Measurements from ENCODE around the gene NOL12.
"Not testable (repeated sequence)": the region's sequence is repeated elsewhere in the genome, so short reads cannot be mapped to it uniquely, and the experiment has no call there.

Gene NOL12

DNA sequence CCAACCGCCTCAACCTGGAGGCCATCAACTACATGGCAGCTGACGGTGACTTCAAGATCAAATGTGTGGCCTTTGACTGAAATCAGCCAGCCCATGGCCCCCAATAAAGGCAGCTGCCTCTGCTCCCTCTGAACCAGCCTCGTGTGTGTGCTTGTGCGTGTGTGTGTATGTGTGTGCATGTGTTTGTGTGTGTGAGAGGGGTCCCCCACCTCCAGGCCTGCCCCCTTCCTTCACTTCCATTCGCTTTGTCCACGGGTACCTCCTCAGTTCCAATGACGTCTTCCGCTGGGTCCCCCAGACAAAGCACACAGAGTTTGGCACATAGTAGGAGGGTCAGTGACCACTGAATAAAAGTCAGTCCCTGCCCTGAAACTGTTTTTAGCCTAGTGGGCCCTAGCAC, 6.5 kb upstream of the NOL12 start:
- no peak for DNase-seq (ENCODE audit: low read depth)

DNA sequence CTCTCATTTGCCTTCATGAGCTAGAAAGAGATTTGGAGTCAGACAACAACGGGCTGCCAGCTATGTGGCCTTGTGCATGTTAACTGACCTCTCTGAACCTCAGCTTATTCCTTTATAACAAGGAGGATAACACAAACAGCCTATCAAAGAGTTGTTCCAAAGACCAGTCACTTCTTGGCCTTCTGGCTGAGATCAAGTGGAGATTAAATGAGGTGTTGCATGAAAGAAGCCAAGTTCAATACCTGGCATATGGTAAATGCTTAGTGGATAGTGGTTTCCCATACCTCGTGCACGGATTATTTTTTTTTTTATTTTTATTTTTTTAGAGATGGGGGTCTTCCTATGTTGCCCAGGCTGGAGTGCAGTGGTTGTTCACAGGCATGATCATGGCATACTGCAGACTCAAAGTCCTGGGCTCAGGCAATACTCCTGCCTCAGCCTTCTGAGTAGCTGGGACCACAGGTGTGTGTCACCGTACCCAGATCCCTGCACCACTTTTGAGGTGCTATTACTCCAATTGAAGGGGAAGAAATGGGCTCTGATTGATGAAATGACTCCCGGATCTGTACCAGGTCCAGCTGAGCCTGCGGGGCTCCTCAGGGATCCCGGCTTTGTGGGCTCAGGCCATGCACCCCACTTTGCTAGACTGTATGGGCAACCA, 5.8 kb upstream of the NOL12 start:
- DNase-seq (ENCODE audit: low read depth) = peak; percentile 50

DNA sequence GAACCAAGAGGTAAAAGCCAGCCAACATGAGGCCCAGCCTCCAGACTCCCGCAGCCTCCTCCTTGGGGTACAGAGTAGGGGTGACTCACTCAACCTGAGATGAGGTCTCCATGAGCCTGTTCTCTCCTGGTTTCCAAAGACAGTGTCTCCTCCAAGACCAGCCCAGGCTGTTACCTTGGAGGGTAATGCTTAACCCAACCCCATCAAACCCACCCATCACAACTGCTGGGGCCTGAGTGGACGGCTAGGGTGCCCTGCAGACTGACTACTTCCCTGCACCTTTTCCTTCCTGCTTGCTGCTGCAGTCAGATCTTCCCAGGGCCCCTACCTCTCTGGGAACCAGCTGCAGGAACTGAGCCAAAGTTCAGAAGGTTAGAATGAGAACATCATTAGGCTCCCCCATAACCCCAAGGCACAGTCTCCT, 5.1 kb upstream of the NOL12 start:
- DNase-seq (ENCODE audit: low read depth) = peak; percentile 74

DNA sequence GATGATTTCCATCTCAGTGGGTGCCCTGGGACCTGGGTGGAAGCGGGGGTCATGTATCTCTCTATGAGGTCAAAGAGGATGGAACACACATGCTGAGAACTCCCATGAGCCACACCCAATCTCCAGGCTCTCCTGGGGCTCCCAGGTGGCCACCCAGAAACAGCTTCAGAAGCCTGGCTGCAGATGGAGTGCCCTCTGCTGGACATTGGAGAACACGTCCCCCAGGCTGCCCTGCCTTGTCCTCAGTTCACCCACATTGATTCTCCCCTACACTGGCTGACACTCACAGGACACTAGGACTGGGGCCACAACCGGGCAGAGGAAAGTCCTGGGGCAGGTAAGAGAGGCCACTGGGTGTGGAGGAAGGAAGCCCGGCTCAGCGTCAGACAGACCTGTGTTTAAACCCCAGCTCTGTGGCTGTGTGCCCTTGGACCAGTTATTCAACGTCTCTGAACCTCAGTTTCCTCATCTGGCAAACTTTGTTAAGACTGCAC, 4.5 kb upstream of the NOL12 start:
- DNase-seq (ENCODE audit: low read depth) = peak; percentile 88

DNA sequence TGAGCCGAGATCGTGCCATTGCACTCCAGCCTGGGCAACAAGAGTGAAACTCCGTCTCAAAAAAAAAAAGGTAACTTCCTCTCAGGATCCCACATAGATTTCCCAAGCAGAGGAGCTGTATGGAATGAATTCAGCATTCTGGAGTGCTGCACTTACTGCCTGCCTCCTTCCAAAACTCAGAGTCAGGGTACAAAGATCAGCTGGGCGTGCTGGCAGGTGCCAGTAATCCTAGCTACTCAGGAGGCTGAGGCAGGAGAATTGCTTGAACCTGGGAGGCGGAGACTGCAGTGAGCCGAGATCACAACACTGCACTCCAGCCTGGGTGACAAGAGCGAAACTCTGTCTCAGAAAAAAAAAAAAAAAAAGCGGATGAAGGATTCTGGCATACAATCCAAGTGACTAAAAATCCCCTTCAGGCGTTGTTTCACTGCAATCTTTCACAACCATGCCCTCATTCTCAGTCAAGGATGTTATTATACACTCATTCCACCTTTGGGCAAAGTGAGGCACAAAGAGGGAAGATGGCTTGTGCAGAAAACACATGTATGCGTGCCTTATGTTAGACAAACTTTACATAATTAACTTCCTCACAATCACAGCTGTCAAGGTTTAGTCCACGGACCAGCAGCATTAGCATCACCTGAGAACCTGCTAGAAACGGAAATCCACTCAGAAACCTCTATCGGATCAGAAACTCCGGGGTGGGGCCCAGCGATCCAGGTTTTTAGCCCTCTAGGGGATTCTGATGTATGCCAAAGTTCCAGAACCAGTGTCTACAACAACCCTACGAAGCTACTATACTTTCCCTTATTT, 1.1 kb upstream of the NOL12 start:
- DNase-seq (ENCODE audit: low read depth) = peak; percentile 30

DNA sequence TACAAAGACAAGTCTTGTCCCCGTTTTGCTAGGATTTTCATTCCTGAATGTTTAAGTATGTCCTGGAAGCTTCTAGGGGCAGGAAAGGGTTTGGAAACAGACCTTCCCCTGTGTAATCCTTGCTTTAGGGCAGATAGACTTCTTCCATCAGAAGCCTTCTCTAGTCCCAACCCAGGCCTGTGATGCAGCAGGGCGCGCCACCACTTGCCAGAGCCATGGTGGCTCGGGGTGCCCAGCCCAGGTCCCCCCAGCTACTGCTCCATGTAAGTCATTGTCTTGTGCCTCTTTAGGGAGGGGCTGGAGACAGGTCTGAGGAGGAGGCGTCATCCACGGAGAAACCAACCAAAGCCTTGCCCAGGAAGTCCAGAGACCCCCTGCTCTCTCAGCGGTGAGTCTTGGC, 4.3 kb downstream of the NOL12 start:
- no peak for DNase-seq (ENCODE audit: low read depth)

DNA sequence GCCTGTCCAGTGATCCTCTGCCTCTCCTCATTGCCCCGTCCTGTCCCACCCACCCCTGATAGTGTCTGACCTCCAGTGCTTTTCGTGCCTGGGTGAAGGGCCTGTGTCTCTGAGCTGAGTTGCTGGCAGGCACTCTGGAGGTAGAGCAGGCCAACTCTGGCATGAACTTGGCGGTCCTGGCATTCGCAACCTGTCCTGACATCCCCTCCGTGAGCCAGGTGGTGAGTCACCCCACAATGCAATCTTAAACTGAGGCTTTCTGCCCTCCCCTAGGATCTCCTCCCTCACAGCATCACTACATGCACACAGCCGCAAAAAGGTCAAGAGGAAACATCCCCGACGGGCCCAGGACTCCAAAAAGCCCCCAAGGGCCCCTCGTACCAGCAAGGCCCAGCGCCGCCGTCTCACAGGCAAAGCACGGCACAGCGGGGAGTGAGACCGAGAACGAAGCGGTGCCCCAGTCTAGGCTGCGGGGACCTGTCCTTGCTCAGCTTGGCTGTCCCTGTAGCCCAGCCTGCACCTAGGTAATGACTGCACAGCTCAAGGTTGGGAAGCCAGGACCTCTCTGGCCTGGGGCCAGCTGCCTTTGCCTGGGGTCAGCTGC, 4.9 kb downstream of the NOL12 start:
- no peak for DNase-seq (ENCODE audit: low read depth)

DNA sequence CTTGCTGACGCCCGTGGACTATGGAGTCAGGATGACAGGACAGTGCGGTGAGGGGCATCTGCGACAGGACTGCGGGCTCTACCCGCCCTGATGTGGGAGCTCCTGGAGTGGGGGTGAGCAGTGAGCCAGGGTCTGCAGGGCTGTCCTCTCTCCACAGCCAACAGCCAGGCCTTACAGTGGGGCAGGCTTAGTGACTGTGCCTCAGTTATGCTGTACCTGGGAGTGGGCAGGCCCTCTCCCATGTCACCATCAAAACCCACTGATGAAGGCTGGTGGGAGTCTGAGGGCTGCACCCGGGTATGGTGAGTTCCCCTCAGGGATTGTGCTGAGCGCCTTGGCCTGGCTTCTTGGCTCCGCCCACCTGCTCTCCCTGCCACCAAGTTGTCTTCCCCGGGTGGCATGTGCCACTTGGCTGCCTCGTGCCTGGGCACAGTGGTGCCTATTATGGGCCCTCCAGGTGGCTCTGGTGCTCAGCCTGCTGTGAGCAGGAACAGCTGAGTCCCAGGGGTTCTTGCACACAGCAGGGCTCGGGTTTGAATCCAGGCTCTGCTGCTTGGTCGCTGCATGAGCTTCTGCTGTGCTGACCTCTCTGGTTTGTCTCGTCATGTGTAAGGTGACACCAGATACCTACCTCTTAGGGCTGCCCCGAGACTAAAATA, 6.6 kb downstream of the NOL12 start:
- DNase-seq (ENCODE audit: low read depth) = no peak

DNA sequence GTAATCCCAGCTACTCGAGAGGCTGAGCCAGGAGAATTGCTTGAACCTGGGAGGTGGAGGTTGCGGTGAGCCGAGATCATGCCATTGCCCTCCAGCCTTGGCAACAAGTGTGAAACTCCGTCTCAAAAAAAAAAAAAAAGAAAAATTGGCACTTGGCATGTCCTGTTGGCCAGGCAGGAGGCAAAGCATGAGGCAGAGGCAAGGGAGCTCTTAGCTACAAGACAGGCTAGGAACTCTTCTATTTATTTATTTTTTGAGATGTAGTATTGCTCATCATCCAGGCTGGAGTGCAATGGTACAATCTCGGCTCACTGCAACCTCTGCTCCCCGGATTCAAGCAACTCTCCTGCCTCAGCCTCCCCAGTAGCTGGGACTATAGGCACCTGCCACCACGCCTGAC, 8.0 kb downstream of the NOL12 start:
- DNase-seq (ENCODE audit: low read depth) = not testable (repeated sequence)

DNA sequence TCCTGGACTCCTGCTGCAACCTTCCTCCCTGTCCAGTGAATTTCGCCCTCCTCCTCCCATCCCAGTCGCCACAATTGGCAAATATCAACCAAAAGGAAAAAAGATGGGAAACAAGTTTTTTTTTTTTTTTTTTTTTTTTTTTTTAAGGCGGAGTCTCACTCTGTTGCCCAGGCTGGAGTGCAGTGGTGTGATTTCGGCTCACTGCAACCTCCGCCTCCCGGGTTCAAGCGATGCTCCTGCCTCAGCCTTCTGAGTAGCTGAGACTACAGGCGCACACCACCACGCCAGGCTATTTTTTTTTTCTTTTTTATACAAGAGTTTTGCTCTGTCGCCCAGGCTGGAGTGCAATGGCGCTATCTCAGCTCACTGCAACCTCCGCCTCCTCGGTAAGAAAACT, 10.1 kb downstream of the NOL12 start:
- not testable (repeated sequence) for DNase-seq (ENCODE audit: low read depth)

DNA sequence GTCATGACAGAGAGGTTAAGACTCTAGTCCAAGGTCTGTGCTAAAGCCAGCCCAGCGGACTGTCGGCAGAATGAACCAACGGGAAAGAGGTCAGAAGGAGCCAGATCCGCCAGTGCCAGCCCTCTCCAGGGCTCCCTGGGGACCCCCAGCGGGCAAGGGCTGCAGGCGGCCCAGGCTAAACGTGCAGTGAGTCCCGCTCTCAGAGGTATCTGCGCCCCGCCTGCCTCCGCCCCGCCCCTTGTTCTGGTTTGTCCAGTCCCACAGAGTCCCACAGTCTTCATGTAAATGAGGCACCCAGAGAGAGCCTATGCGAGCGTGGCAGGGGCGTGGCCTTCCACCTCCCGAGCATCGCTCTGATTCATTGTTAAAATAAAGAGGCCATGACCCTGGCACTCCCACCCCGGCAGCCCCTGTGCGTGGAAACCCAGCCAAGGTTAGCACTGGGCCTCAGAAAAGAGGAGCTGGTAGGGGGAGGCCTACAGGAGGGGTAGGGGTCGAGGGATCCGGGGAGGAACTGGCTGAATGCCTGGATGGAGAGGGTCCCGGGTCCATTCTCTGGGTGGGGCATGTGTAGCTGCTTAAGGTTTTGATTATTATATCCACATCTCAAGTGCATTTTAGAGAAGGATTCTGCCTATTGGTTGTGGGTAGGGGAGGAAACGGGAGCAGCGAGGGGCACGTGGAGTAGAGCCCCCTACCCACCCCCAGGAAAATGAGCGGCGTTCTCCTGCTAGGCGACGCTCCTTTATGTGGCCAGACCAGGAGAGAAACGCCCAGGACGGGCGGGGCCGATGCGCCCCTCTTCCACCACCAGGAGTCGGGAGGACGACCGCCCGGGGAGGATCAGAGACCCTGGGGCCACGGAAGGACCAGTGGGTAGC, 10.8 kb downstream of the NOL12 start, which contains the start of gene TRIOBP:
Gene TRIOBP, plus strand, starts transcription at position 392 of the 881 bp plus-strand sequence. CDS start 4,318 bp downstream, outside the sequence.
- peak; percentile 97 for DNase-seq (ENCODE audit: low read depth)

DNA sequence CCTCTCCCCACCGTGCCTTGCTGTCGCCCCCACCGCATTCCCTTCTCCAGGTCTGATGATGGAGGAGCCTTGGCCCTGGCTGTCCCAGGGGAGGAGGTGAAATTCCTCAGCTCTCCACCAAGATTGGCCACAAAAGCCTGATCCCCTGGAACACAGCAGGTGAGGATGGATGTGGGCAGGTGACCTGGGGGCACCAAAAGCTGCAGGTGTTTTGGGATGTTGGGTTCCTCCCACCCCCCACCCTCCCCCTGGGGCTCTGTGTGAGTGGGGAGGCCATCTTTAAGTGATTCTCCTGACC, 11.3 kb downstream of the NOL12 start:
- no peak for DNase-seq (ENCODE audit: low read depth)

DNA sequence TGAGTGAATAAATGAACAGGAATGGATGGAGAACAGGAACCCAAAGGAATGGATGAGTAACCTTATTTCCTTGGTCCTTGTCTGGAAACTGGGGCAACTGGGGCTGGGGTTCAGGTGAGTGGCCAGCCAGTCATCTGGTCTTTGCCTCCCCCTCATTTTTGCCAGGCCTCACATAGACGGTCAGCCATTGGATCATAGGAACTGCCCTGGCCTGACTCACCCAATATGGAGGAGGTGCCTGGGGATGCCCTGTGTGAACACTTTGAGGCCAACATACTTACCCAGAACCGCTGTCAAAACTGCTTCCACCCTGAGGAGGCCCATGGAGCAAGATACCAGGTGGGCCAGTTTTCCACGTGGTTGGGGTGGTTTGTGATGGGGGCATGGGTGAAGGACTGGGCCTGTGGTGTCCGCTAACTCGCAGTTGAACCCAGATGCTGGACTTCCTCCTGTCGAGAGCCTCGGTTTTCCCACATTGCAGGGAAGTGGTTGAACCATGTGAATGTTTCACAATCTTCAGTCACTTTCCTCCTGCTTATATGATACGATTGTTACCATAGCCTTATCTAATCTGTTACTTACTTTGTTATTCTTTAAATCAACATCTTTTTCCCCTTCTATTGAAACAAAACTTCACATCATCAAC, 15.1 kb downstream of the NOL12 start:
- DNase-seq (ENCODE audit: low read depth) = no peak

DNA sequence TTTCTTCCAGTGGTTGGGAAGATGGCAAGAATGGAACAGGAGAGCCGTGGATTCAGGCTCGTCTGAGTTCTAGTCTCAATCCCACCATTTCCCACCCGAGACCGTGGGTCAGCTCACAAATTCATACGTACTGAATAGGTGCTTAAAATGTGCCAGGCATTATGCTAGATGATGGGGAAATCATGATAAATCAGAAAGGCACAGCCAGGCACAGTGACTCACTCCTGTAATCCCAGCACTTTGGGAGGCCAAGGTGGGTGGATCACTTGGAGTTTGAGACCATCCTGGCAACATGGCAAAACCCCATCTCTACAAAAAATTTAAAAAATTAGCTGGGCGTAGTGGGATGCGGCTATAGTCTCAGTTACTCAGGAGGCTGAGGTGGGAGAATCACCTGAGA, 17.8 kb downstream of the NOL12 start:
- peak; percentile 22 for DNase-seq (ENCODE audit: low read depth)

DNA sequence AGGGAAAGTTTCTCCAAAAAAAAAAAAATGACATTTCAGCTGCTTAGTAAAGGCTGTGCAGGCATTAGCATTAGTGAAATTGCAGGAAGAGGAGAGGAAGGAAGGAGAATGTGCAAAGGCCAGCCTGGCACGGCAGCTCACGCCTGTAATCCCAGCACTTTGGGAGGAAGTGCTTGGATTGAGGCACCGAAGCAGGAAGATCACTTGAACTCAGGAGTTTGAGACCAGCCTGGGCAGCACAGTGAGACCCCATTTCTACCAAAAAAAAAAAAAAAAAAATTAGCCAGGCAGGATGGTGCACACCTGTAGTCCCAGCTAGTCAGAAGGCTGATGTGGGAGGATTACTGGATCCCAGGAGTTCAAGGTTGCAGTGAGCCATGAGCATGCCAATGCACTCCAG, 18.5 kb downstream of the NOL12 start:
- DNase-seq (ENCODE audit: low read depth) = no peak

DNA sequence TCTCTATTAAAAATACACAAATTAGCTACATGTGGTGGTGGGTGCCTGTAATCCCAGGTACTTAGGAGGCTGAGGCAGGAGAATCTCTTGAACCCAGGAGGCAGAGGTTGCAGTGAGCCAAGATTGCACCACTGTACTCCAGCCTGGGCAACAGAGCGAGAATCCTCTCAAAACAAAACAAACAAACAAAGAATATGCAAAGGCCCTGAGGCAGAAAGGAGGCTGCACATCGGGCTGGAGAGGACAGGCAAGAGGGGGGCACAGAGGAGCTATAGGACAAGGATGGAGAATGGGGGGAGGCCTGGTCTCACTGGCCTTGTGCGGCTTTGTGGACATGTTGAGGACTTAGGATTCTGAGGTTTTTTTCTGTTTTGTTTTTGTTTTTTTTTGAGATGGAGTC, 19.1 kb downstream of the NOL12 start:
- DNase-seq (ENCODE audit: low read depth) = no peak

DNA sequence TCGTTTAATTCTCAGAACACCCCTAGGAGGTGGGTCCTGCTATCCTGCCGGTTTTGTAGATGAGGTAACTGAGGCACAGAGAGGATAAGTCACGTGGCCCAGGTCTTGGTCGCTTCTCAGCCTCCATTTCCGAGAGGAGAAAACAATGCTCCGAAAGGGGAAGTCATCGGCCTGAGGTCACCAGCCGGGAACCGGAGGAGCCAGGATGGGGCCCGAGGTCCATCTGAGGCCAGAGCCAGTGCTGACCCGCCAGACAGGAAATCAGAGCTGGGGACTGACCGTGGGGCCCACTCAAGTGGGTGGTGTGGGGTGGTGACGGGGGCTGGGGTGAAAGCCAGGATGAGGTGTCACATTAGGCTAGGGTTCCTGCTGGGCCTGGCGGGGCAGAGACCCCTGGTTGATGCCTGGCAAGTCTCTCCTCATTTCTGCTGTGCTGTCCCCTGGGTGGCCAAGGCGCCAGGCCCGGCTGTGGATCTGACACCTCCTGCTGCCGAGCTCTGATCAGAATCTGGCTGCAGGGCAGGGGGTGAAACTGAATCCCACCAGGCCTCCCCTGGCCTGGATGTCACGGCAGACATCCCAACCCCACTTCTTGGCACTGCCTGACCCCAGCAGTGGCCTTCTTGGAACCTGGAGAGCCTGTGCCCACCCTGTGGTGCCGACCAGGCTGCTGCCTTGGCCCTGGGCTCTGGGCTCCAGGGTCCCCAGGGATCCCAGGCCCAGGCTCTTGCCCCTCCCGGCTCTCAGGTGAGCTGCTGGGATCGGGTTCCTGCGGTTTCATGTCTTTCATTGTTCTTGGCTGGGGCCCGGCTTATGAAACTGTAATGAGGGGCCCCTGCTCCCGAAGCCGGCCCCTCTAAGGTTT, 22.7 kb downstream of the NOL12 start:
- DNase-seq (ENCODE audit: low read depth) = no peak

DNA sequence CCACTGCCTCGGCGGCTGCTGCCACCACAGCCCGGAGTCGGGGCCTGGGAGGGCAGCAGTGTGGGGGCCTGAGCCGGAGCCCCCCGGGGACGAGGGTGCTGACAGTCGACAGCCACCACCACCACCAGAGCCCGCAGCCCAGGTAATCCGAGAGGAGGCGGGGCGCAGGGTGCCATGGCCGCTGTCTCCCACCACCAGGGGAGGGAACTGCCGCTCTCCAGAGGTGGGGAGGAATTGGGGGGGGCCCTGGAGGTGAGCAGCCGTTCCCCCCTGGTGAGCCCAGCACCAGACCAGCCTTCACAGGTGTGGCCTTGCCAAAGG, 23.3 kb downstream of the NOL12 start:
- no peak for DNase-seq (ENCODE audit: low read depth)

DNA sequence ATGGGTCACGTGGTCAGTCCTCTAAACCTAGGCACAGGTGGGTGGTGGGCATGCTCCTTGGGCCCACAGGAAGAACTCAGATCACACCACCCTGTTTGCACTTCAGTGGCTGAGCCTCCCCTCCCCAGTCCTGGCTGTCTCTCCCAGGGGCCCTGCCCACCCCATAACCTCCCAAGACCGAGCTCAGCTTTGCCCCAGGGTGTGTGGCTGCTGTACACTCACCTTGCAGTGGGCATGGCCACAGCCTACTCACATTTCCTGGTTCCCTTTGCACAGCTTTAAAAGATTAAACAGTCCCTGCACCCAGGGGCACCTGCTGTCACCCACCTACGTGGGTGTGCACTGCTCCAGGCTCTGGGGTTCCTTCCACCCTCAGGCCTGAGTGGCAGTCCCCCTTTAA, 24.5 kb downstream of the NOL12 start:
- no peak for DNase-seq (ENCODE audit: low read depth)

DNA sequence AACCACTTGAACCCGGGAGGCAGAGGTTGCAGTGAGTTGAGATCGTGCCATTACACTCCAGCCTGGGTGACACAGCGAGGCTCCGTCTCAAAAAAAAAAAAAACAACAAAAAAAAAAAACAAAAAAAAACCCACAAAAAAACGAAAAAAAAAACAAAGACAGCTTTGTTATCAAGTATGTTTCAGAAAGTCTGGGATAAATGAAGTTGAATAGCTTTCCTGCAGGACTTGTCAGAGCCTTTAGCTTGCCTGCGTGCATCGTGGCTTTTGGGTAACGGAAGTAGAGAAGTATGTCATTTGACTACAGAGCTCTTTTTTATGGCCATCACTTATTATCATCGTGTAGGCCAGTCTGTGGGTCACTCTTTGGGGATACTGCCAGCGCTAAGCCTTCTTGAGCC, 25.3 kb downstream of the NOL12 start:
- no peak for DNase-seq (ENCODE audit: low read depth)
